Inflammatory macrophage (primary cell): ENCODE results near the gene ZFP90.
"Not testable (repeated sequence)": the region's sequence is repeated elsewhere in the genome, so short reads cannot be mapped to it uniquely, and the experiment has no call there.

ENCODE experiments used
- DNase-seq, 2 donors: peaks; one replicate each; pipeline ENCODE4 v3.0.0-alpha.2; 2020 to 2022
- total RNA-seq, 18 experiments: gene quantifications; one replicate each; lab custom pipeline; 2026; ENCODE audit warnings: mixed read lengths in 6 of 18, inconsistent platforms in 2 of 18; lab: John Stamatoyannopoulos, UW

The ZFP90 gene
- 4.2 to 25.7 (median 12.9) reads per million in 18 experiments for total RNA-seq

- peak; percentile 83 to 92 for DNase-seq
Measured at GRCh38 chr16:68538880-68539701, at the start of gene ZFP90. Gene ZFP90, plus strand, starts transcription at chr16:68539291. Its CDS starts 502 bp downstream, at chr16:68539793.

- no peak for DNase-seq
Measured at GRCh38 chr16:68490358-68490757, 48.7 kb upstream of the ZFP90 start.

- DNase-seq, result no peak
Measured at GRCh38 chr16:68490829-68491575, 48.1 kb upstream of the ZFP90 start.

- DNase-seq, result no peak
Measured at GRCh38 chr16:68491576-68491950, 47.5 kb upstream of the ZFP90 start.

- DNase-seq, result no peak
Measured at GRCh38 chr16:68492151-68492542, 46.9 kb upstream of the ZFP90 start.

GRCh38 chr16:68492543-68493411, 46.3 kb upstream of the ZFP90 start:
- DNase-seq, result no peak

GRCh38 chr16:68493412-68494070, 45.5 kb upstream of the ZFP90 start:
- no peak for DNase-seq

- DNase-seq, result not testable (repeated sequence)
Measured at GRCh38 chr16:68494261-68494660, 44.8 kb upstream of the ZFP90 start.

- DNase-seq, result no peak
Measured at GRCh38 chr16:68496689-68497088, 42.4 kb upstream of the ZFP90 start.

GRCh38 chr16:68499006-68499405, 40.1 kb upstream of the ZFP90 start:
- DNase-seq, result no peak

GRCh38 chr16:68503334-68503733, 35.8 kb upstream of the ZFP90 start:
- peak in 1 of 2 donors; percentile 48 for DNase-seq

- no peak for DNase-seq
Measured at GRCh38 chr16:68504066-68504465, 35.0 kb upstream of the ZFP90 start.

- no peak for DNase-seq
Measured at GRCh38 chr16:68506331-68507053, 32.6 kb upstream of the ZFP90 start.

- DNase-seq, result no peak
Measured at GRCh38 chr16:68508013-68508412, 31.1 kb upstream of the ZFP90 start.

- DNase-seq, result no peak
Measured at GRCh38 chr16:68508641-68509240, 30.4 kb upstream of the ZFP90 start.

- DNase-seq, result no peak
Measured at GRCh38 chr16:68509381-68509780, 29.7 kb upstream of the ZFP90 start.

- no peak for DNase-seq
Measured at GRCh38 chr16:68510775-68511174, 28.3 kb upstream of the ZFP90 start.

GRCh38 chr16:68512183-68512582, 26.9 kb upstream of the ZFP90 start:
- peak; percentile 55 to 86 for DNase-seq

GRCh38 chr16:68512742-68513141, 26.3 kb upstream of the ZFP90 start:
- no peak for DNase-seq

- DNase-seq, result no peak
Measured at GRCh38 chr16:68514511-68514910, 24.6 kb upstream of the ZFP90 start.

GRCh38 chr16:68517606-68518166, 21.4 kb upstream of the ZFP90 start:
- DNase-seq, result peak; percentile 18 to 55
